Endothelial cell of umbilical vein (primary cell): Measurements from ENCODE around the gene SLC7A10. TPM values are rescaled to one million over a fixed set of nuclear protein-coding genes. Genes with fewer than 3 reads are reported as not detected.
A peak's percentile ranks its signal among the peaks of the same experiment; 100 is the strongest.

Experiments
- BruUV-seq: library from RNA; stranded (reverse); fragments of 400-500 nt; replicated peaks from 2 replicates; lab custom pipeline; 2021; lab: Mats Ljungman, UMichigan
- CTCF ChIA-PET: fragments of 300-600, 350-600 bp; sonication (Branson Sonifier 250); formaldehyde crosslinking; loops from one replicate; lab custom pipeline; 2021; ENCODE audit warnings: antibody characterized with exemption, inconsistent platforms; lab: Charles Lee
- POLR2A ChIA-PET: fragments of 300-600, 350-600 bp; sonication (Branson Sonifier 250); formaldehyde crosslinking; loops from one replicate; lab custom pipeline; 2021; ENCODE audit warnings: antibody characterized with exemption, inconsistent platforms; lab: Charles Lee
- DNase-seq: peaks from one replicate; pipeline ENCODE4 v3.0.0-alpha.2; 2011; ENCODE audit warnings: low read depth, low spot score
- FAIRE-seq: peaks from 2 replicates; lab custom pipeline; 2011; peaks lifted over from hg19 to GRCh38; lab: Jason Lieb, UNC
- H2AFZ ChIP-seq: 2 replicates; pipeline ENCODE4 v1.6.0; 2012; ENCODE audit warnings: low read depth, low read length, control low read depth, inconsistent platforms
- H3K27ac ChIP-seq: 2 replicates; pipeline ENCODE4 v1.5.1; 2011; ENCODE audit warnings: low read depth, mild to moderate bottlenecking, control low read depth, low read length, moderate library complexity; ENCODE audit not compliant: insufficient read depth
- H3K27me3 ChIP-seq, 2 experiments: 2 replicates each; pipeline versions ENCODE4 v1.6.0 to v1.6.1; 2011; ENCODE audit warnings: low read length in 2 of 2, mixed read lengths in 1 of 2; ENCODE audit not compliant: control insufficient read depth in 2 of 2, insufficient read depth in 2 of 2
- H3K36me3 ChIP-seq, 2 experiments: 2 replicates in 1 of 2; 3 replicates in 1 of 2; pipeline ENCODE4 v1.5.1; 2011; ENCODE audit warnings: low read length in 2 of 2, mild to moderate bottlenecking in 1 of 2, moderate library complexity in 1 of 2; ENCODE audit not compliant: control insufficient read depth in 2 of 2, insufficient read depth in 2 of 2; ENCODE audit errors: extremely low read depth in 1 of 2
- H3K4me1 ChIP-seq: 3 replicates; pipeline ENCODE4 v1.5.1; 2011; ENCODE audit warnings: mild to moderate bottlenecking, low read length; ENCODE audit not compliant: control insufficient read depth, insufficient read depth; ENCODE audit errors: extremely low read depth
- H3K4me2 ChIP-seq: 2 replicates; pipeline ENCODE4 v1.6.1; 2011; ENCODE audit warnings: low read length, control low read depth, mixed read lengths; ENCODE audit not compliant: insufficient read depth
- H3K4me3 ChIP-seq, 3 experiments: fragments of 200-600 bp in 1 of 3; sonication (generic), shearing (Covaris generic) in 1 of 3; replicated peaks in 1 of 3; 2 replicates each; pipeline ENCODE4 v1.5.1; 2011 to 2016; ENCODE audit warnings: control low read depth in 3 of 3, low read length in 3 of 3, mild to moderate bottlenecking in 2 of 3, inconsistent platforms in 1 of 3, low read depth in 1 of 3, moderate library complexity in 1 of 3; ENCODE audit not compliant: insufficient read depth in 1 of 3
- H3K79me2 ChIP-seq: 2 replicates; pipeline ENCODE4 v1.6.0; 2012; ENCODE audit warnings: low read length, inconsistent platforms; ENCODE audit not compliant: control insufficient read depth, insufficient read depth
- H3K9ac ChIP-seq: replicated peaks from 2 replicates; pipeline ENCODE3; 2011; ENCODE audit warnings: low read length, control low read depth; ENCODE audit not compliant: insufficient read depth; ENCODE audit errors: extremely low read depth
- H3K9me1 ChIP-seq: replicated peaks from 3 replicates; pipeline ENCODE4 v1.6.0; 2011; ENCODE audit warnings: mild to moderate bottlenecking, low read length; ENCODE audit not compliant: control insufficient read depth, insufficient read depth; ENCODE audit errors: extremely low read depth
- H3K9me3 ChIP-seq: replicated peaks from 2 replicates; pipeline ENCODE4 v1.5.1; 2012; ENCODE audit warnings: low read length, inconsistent platforms; ENCODE audit not compliant: control insufficient read depth, insufficient read depth
- H4K20me1 ChIP-seq: replicated peaks from 2 replicates; pipeline ENCODE3; 2011; ENCODE audit warnings: mild to moderate bottlenecking, low read length; ENCODE audit not compliant: control insufficient read depth, insufficient read depth; ENCODE audit errors: extremely low read depth
- FOS ChIP-seq: IDR thresholded peaks from 2 replicates; pipeline ENCODE4 v1.6.1; 2011; ENCODE audit warnings: mild to moderate bottlenecking, low read length, moderate library complexity, borderline replicate concordance; ENCODE audit not compliant: insufficient read depth
- POLR2AphosphoS5 ChIP-seq: IDR thresholded peaks from 2 replicates; pipeline ENCODE4 v1.6.1; 2012; ENCODE audit warnings: low read depth, mild to moderate bottlenecking, control low read depth, low read length, moderate library complexity; ENCODE audit not compliant: insufficient read depth
- dilution Hi-C: fragments of 300-500 bp; cut with MboI; formaldehyde crosslinking; loops from one replicate; pipeline ENCODE4 v1.15.0; 2019; ENCODE audit warnings: low sequenced_read_pairs; ENCODE audit not compliant: extremely low pct_ligation_motif_present
- intact Hi-C: fragments of 100-400 bp; cut with micrococcal nuclease; formaldehyde crosslinking; loops from one replicate; pipeline ENCODE4 v1.10.0; 2022
- polyA plus RNA-seq, 4 experiments: library from polyadenylated mRNA; depleted of rRNA in 3 of 4; stranded (reverse) in 3 of 4; unstranded in 1 of 4; fragments of >200 nt; gene quantifications; 2 replicates each; pipeline versions ENCODE4 v1.2.1 to v1.2.3, GENCODE V29; 2011 to 2012; ENCODE audit warnings: missing spikeins in 1 of 4
- total RNA-seq: library from RNA; stranded (reverse); gene quantifications from 2 replicates; pipeline ENCODE4 v1.2.3, GENCODE V29; 2021
- TF ChIP-seq, protein P1 (sequence below): IDR thresholded peaks from 2 replicates; pipeline ENCODE4 v1.6.1; 2011; ENCODE audit not compliant: insufficient read depth, insufficient read length
- TF ChIP-seq, protein P2 (sequence below), 2 donors: IDR thresholded peaks; 1 replicate in 1 of 2; 2 replicates in 1 of 2; pipeline ENCODE4 v1.5.1; 2011; ENCODE audit warnings: low read length in 2 of 2, mild to moderate bottlenecking in 2 of 2, moderate library complexity in 2 of 2, control low read depth in 1 of 2, inconsistent platforms in 1 of 2, low read depth in 1 of 2; ENCODE audit not compliant: insufficient read depth in 1 of 2; ENCODE audit errors: extremely low read depth in 1 of 2

The SLC7A10 gene
- total and polyA plus RNA-seq, 2 donors (not counting 3 experiments of a cell fraction or from before 2014, with no cell fraction given) = not detected

- ChIA-PET POLR2A (no interaction called here), CTCF (interaction anchor here (1.3 kb wide), 1 partner anchor 32 kb away, joined by 3 read pairs; no protein-coding TSS in a partner anchor)
- Histone ChIP-seq H3K27me3 (no peaks in the 10 kb centered on the region), H3K4me3 (no peak overlapping the region), H3K27ac (no peak overlapping the region), H3K79me2 (no peaks in the 10 kb centered on the region), H4K20me1 (no peaks in the 10 kb centered on the region), H3K9me1 (no peaks in the 10 kb centered on the region), H3K36me3 (peaks cover 0 to 5% of the 10 kb centered on the region in 2 experiments), H3K9me3 (no peaks in the 10 kb centered on the region), H3K4me1 (no peaks in the 10 kb centered on the region), H3K4me2 (no peak overlapping the region), H2AFZ (no peak overlapping the region), H3K9ac (no peak overlapping the region)
- DNase-seq (no peak), FAIRE-seq (no peak)
- no peak for TF ChIP-seq FOS
- TF ChIP-seq, protein P1, sequence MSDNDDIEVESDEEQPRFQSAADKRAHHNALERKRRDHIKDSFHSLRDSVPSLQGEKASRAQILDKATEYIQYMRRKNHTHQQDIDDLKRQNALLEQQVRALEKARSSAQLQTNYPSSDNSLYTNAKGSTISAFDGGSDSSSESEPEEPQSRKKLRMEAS = peak; percentile 53
- intact Hi-C loops = no loop called here
- dilution Hi-C loops = no loop called here
- no TSS peak for BruUV-seq
Observed at GRCh38 chr19:33202546-33203507, 22.8 kb downstream of the SLC7A10 start.

DNA sequence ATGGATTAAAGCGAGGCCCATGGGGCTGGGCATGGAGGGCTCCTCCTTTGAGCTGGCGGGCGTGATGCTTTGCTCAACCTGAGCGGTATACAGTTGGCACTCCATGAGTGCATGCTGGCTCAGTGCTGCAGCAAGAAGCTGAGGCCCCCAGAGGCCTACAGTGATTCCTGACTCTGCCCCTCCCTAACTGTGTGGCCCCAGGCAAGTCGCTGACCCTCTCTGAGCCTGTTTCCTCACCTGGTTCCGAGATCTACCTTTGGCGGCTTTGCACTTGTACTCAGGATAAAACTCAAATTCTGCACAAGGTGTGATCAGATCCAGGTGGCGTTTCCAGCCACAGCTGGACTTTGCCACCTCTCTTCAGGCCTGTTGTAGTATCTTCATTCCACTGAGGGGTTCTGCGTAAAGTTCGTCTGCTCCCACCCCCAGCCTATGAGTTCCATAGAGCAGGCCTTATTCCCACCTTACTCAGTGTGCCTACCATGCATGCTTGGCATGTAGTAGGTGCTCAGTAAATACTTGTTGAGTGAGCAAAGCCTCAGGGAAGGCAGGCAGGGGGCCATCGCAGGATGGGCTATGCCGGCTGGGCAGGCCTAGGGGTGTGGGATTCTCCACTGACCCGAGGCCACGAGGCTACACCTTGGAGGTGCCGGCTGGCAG lies 23.6 kb downstream of the SLC7A10 start:
- dilution Hi-C loops = no loop called here
- H4K20me1 ChIP-seq = no peaks in the 10 kb centered on the region
- H3K4me1 ChIP-seq = no peaks in the 10 kb centered on the region
- no peaks in the 10 kb centered on the region for H3K79me2 ChIP-seq
- ChIA-PET POLR2A (no interaction called here), CTCF (interaction anchor here (1.3 kb wide), 1 partner anchor 33 kb away, joined by 3 read pairs; no protein-coding TSS in a partner anchor)
- TF ChIP-seq, protein P2, sequence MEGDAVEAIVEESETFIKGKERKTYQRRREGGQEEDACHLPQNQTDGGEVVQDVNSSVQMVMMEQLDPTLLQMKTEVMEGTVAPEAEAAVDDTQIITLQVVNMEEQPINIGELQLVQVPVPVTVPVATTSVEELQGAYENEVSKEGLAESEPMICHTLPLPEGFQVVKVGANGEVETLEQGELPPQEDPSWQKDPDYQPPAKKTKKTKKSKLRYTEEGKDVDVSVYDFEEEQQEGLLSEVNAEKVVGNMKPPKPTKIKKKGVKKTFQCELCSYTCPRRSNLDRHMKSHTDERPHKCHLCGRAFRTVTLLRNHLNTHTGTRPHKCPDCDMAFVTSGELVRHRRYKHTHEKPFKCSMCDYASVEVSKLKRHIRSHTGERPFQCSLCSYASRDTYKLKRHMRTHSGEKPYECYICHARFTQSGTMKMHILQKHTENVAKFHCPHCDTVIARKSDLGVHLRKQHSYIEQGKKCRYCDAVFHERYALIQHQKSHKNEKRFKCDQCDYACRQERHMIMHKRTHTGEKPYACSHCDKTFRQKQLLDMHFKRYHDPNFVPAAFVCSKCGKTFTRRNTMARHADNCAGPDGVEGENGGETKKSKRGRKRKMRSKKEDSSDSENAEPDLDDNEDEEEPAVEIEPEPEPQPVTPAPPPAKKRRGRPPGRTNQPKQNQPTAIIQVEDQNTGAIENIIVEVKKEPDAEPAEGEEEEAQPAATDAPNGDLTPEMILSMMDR (IDR thresholded peaks at IDR 0.05; ENCODE audit: extremely low read depth in 1 of 2, insufficient read depth in 1 of 2, low read depth in 1 of 2, low read length in 2 of 2) = no peak
- TF ChIP-seq POLR2AphosphoS5 = no peak
- no peak overlapping the region for H3K27ac ChIP-seq
- H3K4me3 ChIP-seq = no peak overlapping the region
- no peak overlapping the region for H3K4me2 ChIP-seq
- no peaks in the 10 kb centered on the region for H3K9me1 ChIP-seq
- intact Hi-C loops = no loop called here
- no peaks in the 10 kb centered on the region for H3K9me3 ChIP-seq
- FAIRE-seq = no peak
- H3K27me3 ChIP-seq = no peaks in the 10 kb centered on the region
- no TSS peak for BruUV-seq
- DNase-seq = no peak
- H3K9ac ChIP-seq = no peak overlapping the region
- no peak overlapping the region for H2AFZ ChIP-seq
- peaks cover 0 to 5% of the 10 kb centered on the region in 2 experiments for H3K36me3 ChIP-seq
